H1 (cell line): ENCODE measurements around the gene LIG3. TPM values are rescaled to one million over a fixed set of nuclear protein-coding genes. Genes with fewer than 3 reads are reported as not detected.

Experiments used
- CHD7 ChIP-seq: fragments of 300-600 bp; sonication (generic); IDR thresholded peaks from 2 replicates; pipeline ENCODE4 v1.7.1; 2012; ENCODE audit warnings: low read length, moderate library complexity, mild to moderate bottlenecking, inconsistent platforms; ENCODE audit not compliant: insufficient replicate concordance
- CREB1 ChIP-seq: IDR thresholded peaks from 2 replicates; pipeline ENCODE4 v1.6.1; 2012; ENCODE audit warnings: inconsistent platforms
- POLR2AphosphoS5 ChIP-seq: IDR thresholded peaks from 2 replicates; pipeline ENCODE4 v1.6.1; 2011; ENCODE audit warnings: low read depth, low read length
- polyA plus RNA-seq, 7 experiments: library from polyadenylated mRNA; depleted of rRNA in 3 of 7; stranded (reverse) in 5 of 7; unstranded in 2 of 7; fragments of >200 nt in 5 of 7; fragments of 200-250 nt in 2 of 7; gene quantifications; 1 replicate in 5 of 7; 2 replicates in 1 of 7; 4 replicates in 1 of 7; pipeline versions ENCODE4 v1.2.1 to v1.2.3, GENCODE V29; 2011 to 2013; ENCODE audit warnings: missing spikeins in 2 of 7, mixed read lengths in 2 of 7
- total RNA-seq: library from RNA; stranded (reverse); fragmentation: NEBNext Ultra II Directional; extraction: Animal tissue kit (Norgen Biotek cat#: 25700); gene quantifications from 2 replicates; pipeline ENCODE4 v1.2.1, GENCODE V29; 2021

LIG3 gene
- total and polyA plus RNA-seq, 2 of the 8 experiments (the other 6 are each of a cell fraction or from before 2014, with no cell fraction given), result 63.6 to 89.3 TPM

- TF ChIP-seq CHD7 (no peak), CREB1 (no peak), POLR2AphosphoS5 (no peak)
Measured at GRCh38 chr17:34993031-34993430, 12.7 kb downstream of the LIG3 start (continued).
